GM15510 (cell line): ENCODE data around the gene TCFL5.

Experiments used
- POLR2A ChIP-seq: IDR thresholded peaks from 3 replicates; pipeline ENCODE4 v1.6.1; 2011; ENCODE audit warnings: borderline replicate concordance; ENCODE audit not compliant: insufficient read length; ENCODE audit errors: extremely low read depth

The TCFL5 gene

GRCh38 chr20:62861726-62862336 is at the start of gene TCFL5:
Gene TCFL5, minus strand, starts transcription at chr20:62861822. Its CDS starts 152 bp downstream, at chr20:62861670.
- TF ChIP-seq POLR2A: peak; percentile 29

DNA sequence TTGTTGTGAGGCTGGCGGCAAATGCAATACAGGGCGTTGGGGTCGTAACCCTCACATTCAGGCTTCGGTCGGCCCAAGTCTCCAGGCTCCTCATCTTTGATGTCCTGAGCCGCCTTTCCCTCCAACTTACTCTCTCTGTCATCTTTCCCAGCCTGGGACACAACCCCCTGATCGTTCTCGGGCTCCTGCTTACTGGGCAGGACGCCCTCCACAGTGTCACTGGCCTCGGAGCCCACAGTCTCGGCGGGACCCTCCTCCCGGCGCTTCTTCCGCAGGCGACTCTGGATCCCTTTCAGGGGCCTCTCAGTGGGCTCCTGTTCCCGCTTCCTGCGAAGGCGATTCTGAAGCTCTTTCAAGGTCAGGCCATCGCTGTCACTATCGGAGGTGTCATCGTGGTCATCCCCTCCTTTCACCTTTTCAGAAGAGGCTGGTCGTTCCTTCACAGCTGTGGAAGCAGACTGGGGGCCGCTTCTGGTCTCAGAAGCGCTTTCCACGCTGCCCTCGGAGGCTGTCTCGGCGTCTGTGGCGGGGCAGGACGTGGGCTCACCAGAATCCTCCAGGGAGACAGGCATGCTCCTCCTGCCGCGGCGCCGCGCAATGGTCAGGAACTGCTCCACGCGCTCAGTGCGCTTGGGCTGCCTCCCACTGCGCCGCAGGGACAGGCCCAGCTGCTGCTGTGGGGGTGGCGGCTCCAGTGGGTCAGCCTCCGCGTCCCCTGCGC is 49.3 kb upstream of the TCFL5 start:
- no peak for TF ChIP-seq POLR2A

DNA sequence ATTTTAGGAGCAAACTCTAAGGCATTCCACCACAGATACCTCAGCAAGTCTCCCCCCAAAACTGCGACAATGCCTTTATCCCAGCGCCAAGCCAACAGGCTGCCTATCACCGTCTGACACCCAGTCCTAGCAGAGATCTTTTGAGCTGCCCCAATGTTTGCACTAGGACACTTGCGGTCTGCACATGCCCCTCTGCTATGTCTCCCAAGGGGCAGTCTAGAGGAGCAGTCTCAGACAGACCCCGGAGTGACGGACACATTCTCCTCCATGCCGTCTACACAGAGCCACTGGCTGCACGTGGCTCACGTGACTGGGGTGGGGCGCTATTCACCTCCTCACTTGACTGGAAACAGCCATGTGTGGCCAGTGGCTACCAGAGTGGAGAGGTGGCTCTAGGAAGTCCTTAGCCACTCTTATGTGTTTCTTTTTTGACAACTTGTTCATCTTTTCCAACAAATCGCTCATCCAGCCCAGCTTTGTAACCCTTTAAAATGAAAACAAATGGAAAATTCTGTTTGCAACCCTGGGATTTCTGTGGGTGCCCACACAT is 48.7 kb upstream of the TCFL5 start:
- TF ChIP-seq POLR2A: no peak

DNA sequence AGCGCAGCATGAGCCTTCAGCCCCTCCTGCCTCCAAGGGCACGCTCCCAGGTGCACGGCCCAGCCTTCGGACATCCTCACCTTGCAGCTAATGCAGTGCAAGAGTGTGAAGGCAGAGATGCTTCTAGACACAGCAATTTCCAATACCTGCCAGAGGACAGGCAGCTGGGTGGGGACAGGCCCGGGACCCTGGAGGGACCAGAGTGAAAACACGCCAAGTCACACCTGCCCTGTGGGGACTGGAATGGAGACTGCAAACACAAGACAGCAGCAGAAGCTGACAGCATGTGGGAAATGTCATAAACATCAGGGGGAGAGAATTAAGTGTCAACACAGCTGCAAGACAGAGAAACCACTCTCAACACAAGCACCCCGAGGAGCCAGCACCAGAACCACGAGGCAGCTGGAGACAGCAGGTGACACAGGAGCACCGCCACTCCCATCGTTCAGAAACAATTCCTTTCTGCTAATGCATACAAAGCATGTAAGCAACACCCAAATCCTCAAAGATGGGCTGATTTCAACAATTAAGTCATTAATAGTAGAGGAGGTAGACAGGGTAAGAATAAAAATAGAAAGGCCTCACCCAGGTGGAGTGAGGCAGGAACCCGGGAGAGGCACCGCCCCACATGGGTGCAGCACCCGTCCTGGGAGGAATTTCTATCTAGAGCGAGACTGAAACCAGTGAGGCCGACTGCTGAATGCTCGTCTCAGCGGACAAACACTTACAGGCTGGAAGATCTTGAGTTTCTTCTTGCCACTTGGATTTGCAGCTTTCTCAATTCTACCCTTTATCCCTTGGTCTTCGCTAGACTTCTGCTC is 47.6 kb upstream of the TCFL5 start:
- TF ChIP-seq POLR2A: no peak

DNA sequence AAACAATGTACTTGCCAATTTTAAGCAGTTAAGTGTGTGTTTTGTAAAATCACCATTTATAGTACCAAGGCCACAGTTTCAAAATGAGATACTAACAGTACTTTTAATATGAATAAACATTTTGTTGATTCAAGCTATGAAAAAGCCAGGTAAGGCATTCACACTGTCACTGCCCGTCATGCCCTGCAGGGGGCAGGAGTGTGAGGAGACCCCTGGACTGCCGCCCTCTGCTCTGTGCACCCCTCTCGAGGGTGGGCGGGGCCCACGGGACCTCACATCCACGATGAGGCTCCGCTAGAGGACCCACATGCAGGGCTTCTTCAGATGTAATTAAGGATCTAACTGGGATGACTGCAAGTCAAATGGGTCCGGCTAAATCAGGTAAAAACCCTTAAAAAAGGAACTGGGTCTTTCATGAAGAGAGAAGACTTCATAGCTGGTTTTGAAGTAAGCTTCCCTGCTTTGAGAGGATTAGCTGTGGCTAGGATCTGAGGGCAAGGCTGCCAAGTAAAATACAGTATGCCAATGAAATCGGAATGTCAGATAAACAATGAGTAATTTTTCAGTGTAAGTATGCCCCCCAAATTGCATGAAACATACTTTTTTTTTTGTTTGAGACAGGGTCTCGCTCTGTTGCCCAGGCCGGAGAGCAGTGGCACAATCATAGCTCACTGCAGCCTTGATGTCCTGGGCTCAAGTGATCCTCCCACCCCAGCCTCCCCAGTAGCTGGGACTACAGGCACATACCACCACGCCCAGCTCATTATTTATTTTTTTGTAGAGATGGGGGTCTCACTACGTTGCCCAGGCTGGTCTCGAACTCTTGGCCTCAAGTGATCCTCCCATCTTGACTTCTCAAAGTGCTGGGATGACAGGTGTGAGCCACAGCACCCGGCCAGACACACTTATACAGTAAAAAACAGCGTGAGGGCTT is 46.0 kb upstream of the TCFL5 start:
- no peak for TF ChIP-seq POLR2A

GRCh38 chr20:62906647-62907375 is 45.2 kb upstream of the TCFL5 start:
- TF ChIP-seq POLR2A: no peak

DNA sequence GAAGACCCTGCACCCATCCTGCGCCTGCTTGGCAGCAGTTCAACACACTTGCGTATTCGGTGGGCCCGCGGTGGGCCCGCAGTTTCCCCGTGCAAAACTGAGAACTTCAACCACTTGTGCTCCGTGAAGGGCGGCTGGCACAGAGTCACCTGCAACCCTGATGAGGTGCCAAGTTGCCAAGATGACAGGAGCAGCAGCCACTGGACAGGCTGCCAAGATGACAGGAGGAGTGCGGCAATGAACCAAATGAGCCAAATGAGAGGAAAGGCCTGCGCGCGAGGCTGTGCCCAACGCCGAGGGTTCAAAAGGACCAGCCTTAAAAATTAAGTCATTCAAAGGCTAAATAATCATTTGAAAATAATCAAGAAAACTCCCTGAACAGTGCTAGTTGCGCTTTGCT is 44.6 kb upstream of the TCFL5 start:
- no peak for TF ChIP-seq POLR2A

DNA sequence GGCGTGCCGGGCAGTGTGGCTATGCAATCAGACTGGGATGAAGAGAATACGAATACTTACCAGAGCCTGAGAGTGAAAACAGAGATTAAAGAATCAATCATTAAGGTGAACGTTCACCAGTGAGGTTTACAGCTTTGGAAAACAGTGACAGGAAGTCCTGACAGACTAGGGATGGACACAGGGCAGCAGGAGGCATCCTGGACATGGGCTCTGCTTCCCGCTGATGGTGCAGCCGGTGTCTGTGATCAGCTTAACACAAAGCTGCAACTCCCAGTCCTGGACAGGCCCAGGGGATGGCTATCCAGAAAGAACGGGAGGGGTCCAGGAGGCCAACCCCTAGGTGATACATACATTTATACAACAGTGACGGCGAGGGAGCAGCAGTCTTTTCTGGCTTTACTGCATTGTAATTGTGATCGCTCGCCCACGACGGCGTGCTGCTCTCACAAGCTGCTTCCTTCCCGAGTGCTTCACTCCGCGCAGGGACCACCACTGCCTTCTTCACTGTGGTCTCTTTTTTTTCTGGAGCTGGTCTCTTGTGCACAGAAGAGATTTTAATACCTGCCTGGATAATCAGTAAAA is 44.0 kb upstream of the TCFL5 start:
- TF ChIP-seq POLR2A: no peak

- no peak for TF ChIP-seq POLR2A
These were observed 41.4 kb upstream of the TCFL5 start for GRCh38 chr20:62902926-62903615.

GRCh38 chr20:62901891-62902290 is 40.3 kb upstream of the TCFL5 start:
- TF ChIP-seq POLR2A: no peak

- no peak for TF ChIP-seq POLR2A
These were observed 39.3 kb upstream of the TCFL5 start for GRCh38 chr20:62900692-62901584.
